ENCODE results near the gene APP.

GRCh38 chr21:25995278-25995677 is 175.3 kb downstream of the APP start:
- TF ChIP-seq TCF7L2 (IDR thresholded peaks at IDR 0.05; ENCODE audit: borderline replicate concordance, low read depth, low read length) (no peak), YY1 (tag by site-specific recombination; IDR thresholded peaks at IDR 0.05) (no peak), ZNF324 (tag by site-specific recombination; IDR thresholded peaks at IDR 0.05) (no peak), ZNF677 (tag by site-specific recombination; IDR thresholded peaks at IDR 0.05) (no peak), TSHZ1 (tag by site-specific recombination; IDR thresholded peaks at IDR 0.05; ENCODE audit: borderline replicate concordance) (no peak)
- TF ChIP-seq, protein P1, sequence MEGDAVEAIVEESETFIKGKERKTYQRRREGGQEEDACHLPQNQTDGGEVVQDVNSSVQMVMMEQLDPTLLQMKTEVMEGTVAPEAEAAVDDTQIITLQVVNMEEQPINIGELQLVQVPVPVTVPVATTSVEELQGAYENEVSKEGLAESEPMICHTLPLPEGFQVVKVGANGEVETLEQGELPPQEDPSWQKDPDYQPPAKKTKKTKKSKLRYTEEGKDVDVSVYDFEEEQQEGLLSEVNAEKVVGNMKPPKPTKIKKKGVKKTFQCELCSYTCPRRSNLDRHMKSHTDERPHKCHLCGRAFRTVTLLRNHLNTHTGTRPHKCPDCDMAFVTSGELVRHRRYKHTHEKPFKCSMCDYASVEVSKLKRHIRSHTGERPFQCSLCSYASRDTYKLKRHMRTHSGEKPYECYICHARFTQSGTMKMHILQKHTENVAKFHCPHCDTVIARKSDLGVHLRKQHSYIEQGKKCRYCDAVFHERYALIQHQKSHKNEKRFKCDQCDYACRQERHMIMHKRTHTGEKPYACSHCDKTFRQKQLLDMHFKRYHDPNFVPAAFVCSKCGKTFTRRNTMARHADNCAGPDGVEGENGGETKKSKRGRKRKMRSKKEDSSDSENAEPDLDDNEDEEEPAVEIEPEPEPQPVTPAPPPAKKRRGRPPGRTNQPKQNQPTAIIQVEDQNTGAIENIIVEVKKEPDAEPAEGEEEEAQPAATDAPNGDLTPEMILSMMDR (tag by site-specific recombination; IDR thresholded peaks at IDR 0.05): no peak

Measured in HEK293 (cell line).